ENCODE results near the gene PROSER3. TPM values are rescaled to one million over a fixed set of nuclear protein-coding genes. Genes with fewer than 3 reads are reported as not detected.

The PROSER3 gene
- total RNA-seq, 2 experiments from 2014 or later = 47.1 to 52.4 TPM

GRCh38 chr19:35724560-35724959 is 33.4 kb upstream of the PROSER3 start:
- Mint-ChIP-seq H3K4me3 (no peak overlapping the region), H3K4me1 (peaks cover 11% of the 10 kb centered on the region), H3K27me3 (no peaks in the 10 kb centered on the region), H3K36me3 (ENCODE audit: low read depth) (peaks cover 80% of the 10 kb centered on the region), H3K9me3 (no peaks in the 10 kb centered on the region), H3K27ac (no peak overlapping the region)
- CTCF ChIA-PET = no interaction called here
- POLR2A ChIA-PET = interaction anchor here (1.7 to 1.9 kb wide), 2 partner anchors 16 to 87 kb away, joined by 5 to 9 read pairs; no protein-coding TSS in a partner anchor
- DNase-seq = no peak

GRCh38 chr19:35725216-35725861 is 32.6 kb upstream of the PROSER3 start:
- Mint-ChIP-seq H3K9me3 (no peaks in the 10 kb centered on the region), H3K27me3 (no peaks in the 10 kb centered on the region), H3K27ac (no peak overlapping the region), H3K4me3 (no peak overlapping the region), H3K36me3 (ENCODE audit: low read depth) (peaks cover 85% of the 10 kb centered on the region), H3K4me1 (peaks cover 7% of the 10 kb centered on the region)
- no peak for DNase-seq
- POLR2A ChIA-PET = interaction anchor here (1.3 to 1.9 kb wide), 2 partner anchors 12 to 15 kb away, joined by 4 to 9 read pairs; no protein-coding TSS in a partner anchor
- CTCF ChIA-PET = no interaction called here

- no peak for DNase-seq
- CTCF ChIA-PET = no interaction called here
- POLR2A ChIA-PET = interaction anchor here (0.7 to 1.9 kb wide), 5 partner anchors 7 to 17 kb away, joined by 3 to 7 read pairs (median 4); no protein-coding TSS in a partner anchor
- Mint-ChIP-seq H3K4me3 (no peak overlapping the region), H3K4me1 (peaks cover 1% of the 10 kb centered on the region), H3K9me3 (no peaks in the 10 kb centered on the region), H3K27ac (no peak overlapping the region), H3K27me3 (no peaks in the 10 kb centered on the region), H3K36me3 (ENCODE audit: low read depth) (peaks cover 88% of the 10 kb centered on the region)
These were observed 30.7 kb upstream of the PROSER3 start for GRCh38 chr19:35727053-35727955.

- Mint-ChIP-seq H3K27me3 (no peaks in the 10 kb centered on the region), H3K4me3 (no peak overlapping the region), H3K4me1 (peaks cover 1% of the 10 kb centered on the region), H3K36me3 (ENCODE audit: low read depth) (peaks cover 81% of the 10 kb centered on the region), H3K9me3 (no peaks in the 10 kb centered on the region), H3K27ac (no peak overlapping the region)
- DNase-seq = no peak
- ChIA-PET POLR2A (interaction anchor here (0.7 to 1.9 kb wide), 4 partner anchors 8 to 16 kb away, joined by 3 to 7 read pairs (median 4); no protein-coding TSS in a partner anchor), CTCF (no interaction called here)
These were observed 29.8 kb upstream of the PROSER3 start for GRCh38 chr19:35727956-35728706.

GRCh38 chr19:35729021-35729420 is 29.0 kb upstream of the PROSER3 start:
- H3K27me3 Mint-ChIP-seq = no peaks in the 10 kb centered on the region
- no peak overlapping the region for H3K27ac Mint-ChIP-seq
- ChIA-PET CTCF (no interaction called here), POLR2A (interaction anchor here (1.6 to 1.9 kb wide), 2 partner anchors 10 to 11 kb away, joined by 5 to 7 read pairs; no protein-coding TSS in a partner anchor)
- peaks cover 78% of the 10 kb centered on the region for H3K36me3 Mint-ChIP-seq (ENCODE audit: low read depth)
- H3K4me3 Mint-ChIP-seq = no peak overlapping the region
- H3K9me3 Mint-ChIP-seq = no peaks in the 10 kb centered on the region
- no peaks in the 10 kb centered on the region for H3K4me1 Mint-ChIP-seq
- DNase-seq = no peak

GRCh38 chr19:35729763-35730162 is 28.2 kb upstream of the PROSER3 start:
- no peak for DNase-seq
- CTCF ChIA-PET = no interaction called here
- no peak overlapping the region for H3K27ac Mint-ChIP-seq
- no peaks in the 10 kb centered on the region for H3K27me3 Mint-ChIP-seq
- H3K36me3 Mint-ChIP-seq (ENCODE audit: low read depth) = peaks cover 78% of the 10 kb centered on the region
- POLR2A ChIA-PET = interaction anchor here (0.8 to 3.1 kb wide), 4 partner anchors 10 to 35 kb away, joined by 4 to 12 read pairs (median 6); partner anchors contain the start of gene IGFLR1
- H3K9me3 Mint-ChIP-seq = no peaks in the 10 kb centered on the region
- no peaks in the 10 kb centered on the region for H3K4me1 Mint-ChIP-seq
- H3K4me3 Mint-ChIP-seq = no peak overlapping the region

GRCh38 chr19:35730326-35730725 is 27.6 kb upstream of the PROSER3 start:
- H3K4me1 Mint-ChIP-seq = no peaks in the 10 kb centered on the region
- no peaks in the 10 kb centered on the region for H3K27me3 Mint-ChIP-seq
- CTCF ChIA-PET = interaction anchor here (0.6 kb wide), 1 partner anchor 16 kb away, joined by 3 read pairs; no protein-coding TSS in a partner anchor
- POLR2A ChIA-PET = interaction anchor here (0.8 to 3.1 kb wide), 5 partner anchors 10 to 36 kb away, joined by 3 to 12 read pairs (median 4); partner anchors contain the start of genes IGFLR1 and LIN37
- DNase-seq = no peak
- H3K9me3 Mint-ChIP-seq = no peaks in the 10 kb centered on the region
- H3K36me3 Mint-ChIP-seq (ENCODE audit: low read depth) = peaks cover 76% of the 10 kb centered on the region
- no peak overlapping the region for H3K27ac Mint-ChIP-seq
- H3K4me3 Mint-ChIP-seq = no peak overlapping the region

- Mint-ChIP-seq H3K27me3 (no peaks in the 10 kb centered on the region), H3K36me3 (ENCODE audit: low read depth) (peaks cover 72% of the 10 kb centered on the region)
- no peak for DNase-seq
These were observed 26.6 kb upstream of the PROSER3 start for GRCh38 chr19:35731353-35731752.

GRCh38 chr19:35731779-35732405 is 26.1 kb upstream of the PROSER3 start:
- no peaks in the 10 kb centered on the region for H3K9me3 Mint-ChIP-seq
- H3K36me3 Mint-ChIP-seq (ENCODE audit: low read depth) = peaks cover 73% of the 10 kb centered on the region
- no peak for DNase-seq
- no peak overlapping the region for H3K27ac Mint-ChIP-seq
- peaks cover 8% of the 10 kb centered on the region for H3K4me1 Mint-ChIP-seq
- no peaks in the 10 kb centered on the region for H3K27me3 Mint-ChIP-seq
- H3K4me3 Mint-ChIP-seq = no peak overlapping the region
- ChIA-PET POLR2A (interaction anchor here (1.0 to 3.1 kb wide), 5 partner anchors 8 to 16 kb away, joined by 3 to 12 read pairs (median 4); partner anchors contain the start of genes IGFLR1 and LIN37), CTCF (no interaction called here)

More at GRCh38 chr19:35731353-35731752, 26.6 kb upstream of the PROSER3 start:
- no peaks in the 10 kb centered on the region for H3K9me3 Mint-ChIP-seq
- ChIA-PET POLR2A (interaction anchor here (1.1 to 3.1 kb wide), 5 partner anchors 10 to 19 kb away, joined by 3 to 12 read pairs (median 4); partner anchors contain the start of genes IGFLR1 and LIN37), CTCF (no interaction called here)
- H3K27ac Mint-ChIP-seq = no peak overlapping the region
- H3K4me1 Mint-ChIP-seq = peaks cover 4% of the 10 kb centered on the region
- H3K4me3 Mint-ChIP-seq = no peak overlapping the region

- H3K27me3 Mint-ChIP-seq = no peaks in the 10 kb centered on the region
- CTCF ChIA-PET = no interaction called here
- H3K27ac Mint-ChIP-seq = no peak overlapping the region
- POLR2A ChIA-PET = interaction anchor here (1.0 to 3.1 kb wide), 4 partner anchors 8 to 12 kb away, joined by 3 to 12 read pairs (median 4); partner anchors contain the start of gene IGFLR1
- DNase-seq = no peak
- H3K4me3 Mint-ChIP-seq = no peak overlapping the region
- peaks cover 71% of the 10 kb centered on the region for H3K36me3 Mint-ChIP-seq (ENCODE audit: low read depth)
- peaks cover 14% of the 10 kb centered on the region for H3K4me1 Mint-ChIP-seq
- no peaks in the 10 kb centered on the region for H3K9me3 Mint-ChIP-seq
These were observed 25.3 kb upstream of the PROSER3 start for GRCh38 chr19:35732540-35733179.

- H3K4me1 Mint-ChIP-seq = peaks cover 14% of the 10 kb centered on the region
- H3K4me3 Mint-ChIP-seq = no peak overlapping the region
- ChIA-PET CTCF (no interaction called here), POLR2A (interaction anchor here (1.2 to 4.1 kb wide), 3 partner anchors 10 to 15 kb away, joined by 7 to 13 read pairs (median 12); partner anchors contain the start of genes IGFLR1, PSENEN and U2AF1L4)
- H3K9me3 Mint-ChIP-seq = no peaks in the 10 kb centered on the region
- H3K27me3 Mint-ChIP-seq = no peaks in the 10 kb centered on the region
- DNase-seq = no peak
- peaks cover 71% of the 10 kb centered on the region for H3K36me3 Mint-ChIP-seq (ENCODE audit: low read depth)
- peak overlapping the region; percentile 31 for H3K27ac Mint-ChIP-seq
These were observed 24.5 kb upstream of the PROSER3 start for GRCh38 chr19:35733180-35734125.
